GM19043 (cell line): Measurements from ENCODE around the gene GNAQ.
"Not testable (repeated sequence)": the region's sequence is repeated elsewhere in the genome, so short reads cannot be mapped to it uniquely, and the experiment has no call there.

Source experiments
- ATAC-seq: cut with Tn5 transposase; IDR thresholded peaks from one replicate; pipeline ENCODE4 v1.9.1; 2021; ENCODE audit warnings: low read depth; ENCODE audit not compliant: unreplicated experiment

The GNAQ gene

DNA sequence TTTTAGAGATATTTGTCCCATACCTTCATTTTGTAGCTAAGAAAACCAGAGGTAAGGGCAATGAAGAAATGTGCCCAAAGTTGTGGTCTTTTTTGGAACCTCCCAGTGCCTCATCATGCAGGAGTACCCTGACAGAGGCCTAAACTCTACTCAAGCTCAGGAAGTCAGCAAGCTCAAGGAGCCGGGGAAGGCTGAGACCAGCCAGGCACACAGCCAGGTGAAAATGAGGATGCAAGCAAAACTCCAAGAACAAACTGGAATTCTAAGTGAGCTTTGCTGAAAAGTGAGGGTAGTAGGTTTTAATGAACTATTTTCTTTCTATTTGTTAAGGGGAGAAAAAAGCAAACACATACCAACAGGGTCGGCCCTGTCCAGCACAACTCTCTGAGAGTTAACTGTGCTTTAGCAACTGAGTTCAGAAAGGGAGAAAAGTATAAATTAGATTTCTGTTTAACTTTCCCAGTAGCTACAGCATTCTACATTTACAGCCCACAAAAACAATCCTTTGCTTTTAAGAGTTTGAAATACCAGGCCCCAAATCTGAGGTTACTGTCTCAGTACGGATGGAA, 146.4 kb downstream of the GNAQ start:
- no peak for ATAC-seq

DNA sequence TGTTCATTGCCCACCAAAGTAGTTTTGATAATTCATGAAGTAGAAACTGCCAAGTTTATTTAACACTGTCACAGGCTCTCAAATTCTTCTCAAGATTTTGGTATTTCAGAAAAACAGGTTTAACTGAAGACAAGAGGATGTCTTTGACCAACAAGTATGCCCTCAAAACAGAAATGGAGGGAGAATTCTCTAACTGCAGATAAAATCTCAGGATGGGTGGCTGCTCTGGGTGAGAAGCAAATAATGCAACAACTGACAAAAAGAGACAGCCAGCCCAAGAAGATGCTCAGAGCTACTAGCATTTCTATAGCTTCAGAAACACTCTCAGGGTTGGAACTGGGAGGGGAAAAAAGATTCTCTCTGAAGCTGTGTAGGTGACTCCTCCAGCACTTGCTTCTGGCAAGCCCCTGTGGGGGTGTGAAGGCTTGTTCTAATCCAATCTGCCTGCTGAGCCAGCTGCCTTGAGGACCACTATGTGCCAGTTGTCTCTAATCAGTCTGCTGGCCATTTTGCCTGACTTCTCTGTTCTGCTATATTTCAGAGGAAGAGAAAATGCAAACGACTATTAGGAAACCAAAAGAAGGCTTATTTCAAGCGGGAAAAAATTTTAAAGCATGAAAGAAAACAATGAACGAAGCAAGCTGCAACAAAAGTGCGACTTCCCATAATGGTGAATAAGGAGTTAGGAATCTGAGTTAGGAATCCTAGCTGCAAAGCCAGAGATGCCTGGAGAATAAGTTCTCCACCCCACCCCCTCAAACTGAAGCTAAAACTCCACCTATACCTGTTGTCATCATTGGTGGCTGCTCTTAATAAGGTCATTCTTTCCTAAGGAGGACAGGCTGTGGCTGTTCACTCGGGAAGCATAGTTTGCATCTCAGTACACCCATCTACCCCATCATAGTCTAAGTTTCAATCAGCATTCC, 147.5 kb downstream of the GNAQ start:
- no peak for ATAC-seq

DNA sequence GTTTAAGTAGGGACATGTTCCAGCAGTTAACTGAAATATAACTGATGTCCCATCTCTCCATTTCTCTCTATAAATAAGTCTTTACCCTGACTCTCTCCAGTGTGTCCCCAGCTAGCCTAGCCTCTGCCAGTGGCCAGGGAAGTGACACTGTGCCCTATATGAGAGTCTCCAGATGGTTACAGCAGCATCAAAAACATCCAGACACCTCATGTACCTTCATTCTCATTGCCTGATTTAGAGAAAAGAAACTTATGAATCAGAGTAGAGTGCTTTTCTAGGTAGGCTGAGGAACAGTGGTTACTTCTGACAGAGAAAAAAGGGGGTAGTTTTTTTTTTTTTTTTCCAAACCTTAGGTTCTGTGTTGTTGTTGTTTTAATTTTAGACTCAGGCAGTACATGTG, 148.5 kb downstream of the GNAQ start:
- no peak for ATAC-seq

DNA sequence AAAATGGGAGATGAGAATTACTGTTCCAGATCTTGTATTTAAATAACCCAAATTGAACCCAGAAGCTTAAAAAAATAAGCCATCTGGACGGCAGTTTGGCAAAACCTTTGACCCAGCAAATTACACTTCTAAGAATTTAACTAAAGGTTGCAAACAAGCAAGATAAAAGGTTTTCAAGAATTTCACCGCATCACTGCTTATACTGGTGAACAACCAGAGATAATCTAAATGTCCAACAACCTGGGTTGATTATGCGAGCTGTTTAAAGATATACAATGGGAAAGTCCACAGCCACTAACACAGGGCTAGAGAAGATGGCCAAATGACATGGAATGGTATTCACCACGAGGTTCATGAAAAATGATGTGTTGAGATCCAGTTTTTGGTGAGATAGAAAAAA, 149.3 kb downstream of the GNAQ start:
- ATAC-seq = no peak

DNA sequence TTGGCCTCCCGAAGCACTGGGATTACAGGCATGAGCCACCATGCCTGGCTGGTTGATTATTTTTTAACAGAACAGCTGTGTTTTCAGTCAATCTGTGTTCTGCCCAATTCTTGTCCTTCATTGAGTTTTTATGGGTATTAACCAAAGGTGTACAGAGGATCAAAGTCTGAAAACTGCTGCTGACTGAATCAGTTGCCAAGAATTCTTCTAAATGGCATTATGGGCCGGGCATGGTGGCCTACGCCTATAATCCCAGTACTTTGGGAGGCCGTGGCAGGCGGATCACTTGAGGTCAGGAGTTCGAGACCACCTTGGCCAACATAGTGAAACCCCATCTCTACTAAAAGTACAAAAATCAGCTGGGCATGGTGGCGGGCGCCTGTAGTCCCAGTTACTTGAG, 150.0 kb downstream of the GNAQ start:
- ATAC-seq = not testable (repeated sequence)

DNA sequence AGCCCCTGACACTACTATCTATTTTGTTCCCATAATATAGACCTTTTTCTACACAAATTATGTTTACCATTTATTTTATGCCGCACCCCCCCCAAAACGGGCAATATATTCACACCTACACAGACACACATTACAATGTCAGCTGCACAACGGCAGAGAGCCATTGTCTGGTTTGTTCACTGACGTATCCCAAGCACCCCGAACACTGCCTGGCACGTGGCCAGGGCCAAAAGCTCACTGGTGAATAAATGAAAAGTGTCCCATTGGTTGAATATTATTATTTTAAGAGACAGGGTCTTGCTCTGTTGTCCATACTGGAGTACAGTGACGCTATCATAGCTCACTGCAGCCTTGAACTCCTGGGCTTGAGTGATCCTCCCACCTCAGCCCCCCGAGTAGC, 150.5 kb downstream of the GNAQ start:
- ATAC-seq = no peak

DNA sequence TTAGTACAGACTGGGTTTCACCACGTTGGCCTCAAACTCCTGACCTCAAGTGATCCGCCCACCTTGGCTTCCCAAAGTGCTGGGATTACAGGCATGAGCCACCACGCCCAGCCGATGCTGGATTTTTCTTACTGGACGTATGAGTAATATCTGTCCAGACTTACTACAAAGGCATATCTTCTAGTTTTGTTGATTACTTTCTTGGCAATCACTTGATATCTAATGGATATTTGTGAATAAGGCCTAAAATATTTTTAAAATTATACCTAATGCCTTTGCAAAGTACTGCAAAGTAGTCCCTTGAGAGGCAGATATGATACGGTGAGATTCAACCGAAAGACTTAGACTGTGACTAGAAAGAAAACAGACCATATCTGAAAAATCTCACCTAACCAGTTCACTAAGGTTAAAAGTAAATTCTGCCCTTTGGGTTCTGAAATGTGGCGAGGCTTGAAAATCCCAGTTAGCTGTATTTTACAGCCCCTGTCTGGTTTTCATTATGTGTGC, 152.1 kb downstream of the GNAQ start:
- no peak for ATAC-seq

DNA sequence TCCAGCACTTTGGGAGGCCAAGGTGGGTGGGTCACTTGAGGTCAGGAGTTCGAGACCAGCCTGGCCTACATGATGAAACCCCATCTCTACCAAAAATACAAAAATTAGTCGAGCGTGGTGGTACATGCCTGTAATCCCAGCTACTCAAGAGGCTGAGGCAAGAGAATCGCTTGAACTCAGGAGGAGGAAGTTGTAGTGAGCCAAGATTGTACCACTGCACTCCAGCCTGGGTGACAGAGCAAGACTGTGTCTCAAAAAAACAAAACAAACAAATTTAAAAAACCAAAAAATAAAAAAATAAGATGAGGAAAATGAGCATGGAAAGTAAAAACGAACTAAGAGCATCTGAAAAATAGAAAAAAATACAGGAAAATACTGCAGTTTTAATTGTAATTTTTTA, 152.8 kb downstream of the GNAQ start:
- not testable (repeated sequence) for ATAC-seq

DNA sequence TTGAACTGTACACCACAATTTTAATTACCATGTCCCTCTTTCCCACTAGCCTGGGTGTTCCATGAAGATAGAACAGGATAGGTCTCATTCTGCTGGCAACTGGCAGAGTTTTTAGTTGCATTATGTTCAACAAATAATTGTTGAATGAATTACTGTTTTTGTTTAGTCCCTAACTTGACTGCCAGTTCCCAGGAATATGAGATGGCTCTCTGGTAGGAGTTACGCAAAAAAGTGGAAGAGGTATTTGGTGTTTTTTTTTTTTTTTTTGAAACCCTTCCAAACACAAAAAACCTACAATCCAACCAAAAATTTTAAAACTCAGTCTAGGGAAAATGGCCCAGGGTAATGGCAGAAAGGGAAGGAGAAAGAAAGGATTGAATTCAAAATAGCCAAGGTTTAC, 153.6 kb downstream of the GNAQ start:
- no peak for ATAC-seq

DNA sequence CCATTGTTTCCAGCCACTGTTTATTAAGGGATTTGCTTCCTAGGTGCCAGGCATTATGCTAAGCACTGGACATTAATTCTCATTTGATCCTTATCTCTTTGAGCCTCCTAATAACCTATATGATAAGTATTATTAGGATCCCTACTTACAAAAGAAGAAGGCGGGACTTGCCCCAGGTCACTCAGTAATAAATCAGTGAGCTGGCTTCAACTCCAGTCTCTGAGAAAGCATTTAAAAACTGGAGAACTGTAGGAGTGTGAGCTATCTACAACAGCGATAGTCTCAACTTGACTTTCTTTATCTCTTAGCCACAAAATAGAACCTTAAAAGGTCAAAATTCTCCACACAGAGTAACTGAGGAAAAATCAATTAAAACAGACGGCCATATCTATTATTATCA, 155.0 kb downstream of the GNAQ start:
- no peak for ATAC-seq

DNA sequence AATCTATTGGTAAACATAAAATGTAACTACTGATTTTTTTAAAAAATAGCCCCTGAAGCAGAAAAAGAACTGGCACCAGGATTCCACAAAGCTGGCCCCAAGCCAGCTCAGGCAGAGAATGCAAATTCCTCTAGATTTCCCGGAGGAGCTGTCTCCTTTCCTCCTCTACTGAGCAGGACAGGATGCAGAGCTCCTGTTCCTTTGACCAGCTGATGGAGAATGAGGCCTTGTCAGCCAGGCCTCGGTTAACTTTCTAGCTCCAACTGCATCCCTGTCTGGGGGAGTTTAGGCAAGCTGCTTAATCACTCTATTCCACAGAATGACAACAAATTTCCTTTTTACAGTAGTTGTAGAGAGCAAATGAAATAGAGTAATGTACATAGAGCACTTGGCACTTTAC, 155.5 kb downstream of the GNAQ start:
- ATAC-seq = no peak

DNA sequence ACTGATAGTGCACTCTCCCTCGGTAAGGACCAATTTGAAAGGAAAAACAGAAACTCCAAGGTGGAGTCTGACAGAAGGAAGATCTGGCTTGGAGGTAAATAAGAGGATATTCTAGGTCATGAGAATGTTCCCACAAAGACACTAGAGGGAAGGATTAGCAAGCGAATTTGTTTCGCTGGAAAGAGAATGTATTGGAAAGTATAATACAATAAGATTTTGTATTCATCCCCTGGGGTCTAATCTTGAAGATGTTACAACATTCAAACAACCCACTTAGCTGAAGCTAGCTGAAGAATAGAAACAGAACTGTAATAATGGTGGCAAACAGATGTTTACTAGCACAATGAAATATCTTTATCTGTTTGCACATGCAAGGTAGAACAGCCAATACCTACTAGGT, 158.7 kb downstream of the GNAQ start:
- ATAC-seq = no peak

DNA sequence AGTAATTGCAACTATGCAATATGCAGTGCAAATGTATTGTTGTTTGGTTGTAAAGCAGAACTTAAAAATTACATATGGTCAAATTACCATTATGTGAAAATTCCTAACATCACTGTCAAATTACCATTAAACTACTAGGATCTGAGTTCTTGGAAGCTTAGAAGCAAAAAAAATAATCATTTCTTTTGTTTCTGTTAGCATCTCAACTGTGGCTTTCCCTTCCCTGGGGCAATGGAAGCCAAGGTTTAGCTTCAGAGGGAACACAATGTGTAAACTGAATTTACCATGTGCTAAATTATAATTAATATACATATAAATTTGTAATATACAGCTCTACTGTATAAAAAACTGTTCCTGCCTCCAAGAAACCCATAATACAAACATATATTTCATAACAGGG, 159.4 kb downstream of the GNAQ start:
- no peak for ATAC-seq

DNA sequence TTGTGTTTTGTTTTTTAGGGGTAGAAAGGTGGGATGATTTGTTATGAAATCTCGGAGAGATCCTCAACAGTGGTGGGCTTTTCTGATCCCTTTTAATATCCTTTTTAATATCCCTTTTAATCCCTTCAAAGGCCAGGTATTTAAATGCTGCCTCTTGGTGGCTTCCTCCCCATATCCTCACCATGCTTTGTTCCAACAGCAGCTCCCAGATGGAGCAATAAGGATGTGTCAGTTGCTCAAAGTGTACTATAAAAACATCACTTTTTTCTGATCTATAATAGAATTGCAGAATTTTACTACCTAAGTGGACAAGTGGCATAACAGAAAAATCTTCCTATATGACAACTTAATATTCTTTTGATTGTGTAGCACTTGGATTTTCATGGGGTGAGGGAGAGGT, 160.1 kb downstream of the GNAQ start:
- no peak for ATAC-seq

DNA sequence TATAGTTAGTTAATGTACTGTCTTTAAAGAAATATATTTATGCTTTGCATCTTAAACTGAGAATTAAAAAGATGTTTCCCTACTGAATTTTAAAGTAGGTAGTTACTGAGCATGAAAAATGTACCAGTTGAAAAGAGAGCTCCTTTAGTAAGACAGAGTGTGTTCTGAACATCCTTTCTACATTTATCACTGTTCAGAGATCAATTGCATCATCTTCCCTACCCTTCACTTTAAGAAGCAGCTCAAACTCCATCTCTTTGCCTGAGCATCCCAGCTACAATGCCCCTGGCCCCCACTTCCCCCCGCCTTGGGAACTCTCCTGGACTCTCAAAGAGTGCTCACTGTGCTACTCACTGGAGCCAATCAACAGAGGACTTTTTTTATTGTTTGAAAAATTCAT, 164.7 kb downstream of the GNAQ start:
- ATAC-seq = no peak

DNA sequence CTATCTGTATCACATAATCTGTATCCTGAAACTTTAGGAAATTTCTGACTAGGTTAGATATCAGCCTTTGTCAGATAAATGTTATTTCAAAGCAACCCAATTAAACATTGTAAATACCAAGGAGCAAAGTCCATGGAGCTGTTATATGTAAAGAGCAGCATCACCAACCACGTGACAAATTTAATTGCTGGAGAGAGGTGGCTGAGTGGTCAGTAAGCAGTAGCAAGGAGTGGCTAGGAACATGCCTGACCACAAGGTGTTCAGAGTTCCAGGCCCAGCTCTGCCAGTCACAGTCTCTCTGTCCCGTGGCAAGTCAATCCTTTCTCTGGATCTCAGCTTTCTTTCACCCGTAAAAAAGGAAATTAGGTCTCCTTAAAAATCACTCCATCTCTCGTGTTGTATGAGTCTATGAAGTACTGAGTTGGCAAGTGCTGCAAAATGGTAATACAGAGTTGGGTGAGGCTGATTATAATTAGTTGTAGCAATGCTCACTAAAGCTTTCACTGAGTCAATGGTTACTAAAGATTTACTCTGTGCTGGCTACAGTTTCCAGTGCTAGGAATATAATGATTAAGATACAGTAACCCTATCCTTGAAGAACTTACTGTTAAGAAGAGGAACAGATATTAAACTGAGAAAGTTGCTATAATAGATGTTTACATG, 166.1 kb downstream of the GNAQ start:
- no peak for ATAC-seq

DNA sequence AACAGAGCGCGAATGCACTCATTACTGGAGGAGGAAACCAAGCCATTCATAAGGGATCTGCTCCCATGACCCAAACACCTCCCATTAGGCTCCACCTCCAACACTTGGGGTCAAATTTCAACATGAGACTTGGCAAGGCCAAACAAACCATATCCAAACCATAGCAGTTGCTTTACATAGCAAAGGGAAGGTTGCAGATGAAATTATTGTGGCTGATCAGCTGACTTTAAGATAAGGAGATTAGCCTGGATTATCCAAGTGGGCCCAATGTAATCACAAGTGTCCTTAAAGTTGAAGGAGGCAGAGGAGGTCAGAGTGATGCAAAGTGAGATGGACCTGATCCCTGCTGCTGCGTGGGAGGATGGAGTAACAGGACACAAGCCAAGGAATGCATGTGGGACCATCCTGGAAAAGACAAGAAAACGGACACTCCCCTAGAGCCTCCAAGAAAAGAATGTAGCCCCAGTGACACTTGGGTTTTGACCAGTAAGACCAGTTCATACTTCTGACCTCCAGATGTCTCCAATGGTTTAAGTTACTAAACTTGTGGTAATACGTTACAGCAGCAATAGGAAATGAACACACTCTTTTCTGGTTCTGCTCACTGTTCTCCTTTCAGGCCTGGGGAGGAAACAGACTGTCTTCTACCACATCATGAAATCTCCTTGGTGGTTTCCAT, 167.3 kb downstream of the GNAQ start:
- ATAC-seq = no peak

DNA sequence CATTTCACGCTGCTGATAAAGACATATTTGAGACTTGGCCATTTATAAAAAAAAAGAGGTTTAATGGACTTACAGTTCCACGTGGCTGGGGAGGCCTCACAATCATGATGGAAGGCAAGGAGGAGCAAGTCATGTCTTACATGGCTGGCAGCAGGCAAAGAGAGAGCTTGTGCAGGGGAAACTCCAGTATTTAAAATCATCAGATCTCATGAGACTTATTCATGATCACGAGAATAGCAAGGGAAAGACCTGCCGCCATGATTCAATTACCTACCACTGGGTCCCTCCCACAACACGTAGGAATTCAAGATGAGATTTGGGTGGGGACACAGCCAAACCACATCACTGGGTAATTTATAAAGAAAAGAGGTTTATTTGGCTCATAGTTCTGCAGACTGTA, 168.0 kb downstream of the GNAQ start:
- not testable (repeated sequence) for ATAC-seq

DNA sequence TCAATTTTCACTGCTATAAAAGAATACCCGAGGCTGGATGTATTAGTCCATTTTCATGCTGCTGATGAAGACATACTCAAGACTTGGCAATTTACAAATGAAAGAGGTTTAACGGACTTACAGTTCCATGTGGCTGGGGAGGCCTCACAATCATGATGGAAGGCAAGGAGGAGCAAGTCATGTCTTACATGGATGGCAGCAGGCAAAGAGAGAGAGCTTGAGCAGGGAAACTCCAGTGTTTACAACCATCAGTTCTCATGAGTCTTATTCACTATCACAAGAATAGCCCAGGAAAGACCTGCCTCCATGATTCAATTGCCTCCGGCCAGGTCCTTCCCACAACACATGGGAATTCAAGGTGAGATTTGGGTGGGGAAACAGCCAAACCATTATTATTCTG, 170.7 kb downstream of the GNAQ start:
- ATAC-seq = not testable (repeated sequence)

DNA sequence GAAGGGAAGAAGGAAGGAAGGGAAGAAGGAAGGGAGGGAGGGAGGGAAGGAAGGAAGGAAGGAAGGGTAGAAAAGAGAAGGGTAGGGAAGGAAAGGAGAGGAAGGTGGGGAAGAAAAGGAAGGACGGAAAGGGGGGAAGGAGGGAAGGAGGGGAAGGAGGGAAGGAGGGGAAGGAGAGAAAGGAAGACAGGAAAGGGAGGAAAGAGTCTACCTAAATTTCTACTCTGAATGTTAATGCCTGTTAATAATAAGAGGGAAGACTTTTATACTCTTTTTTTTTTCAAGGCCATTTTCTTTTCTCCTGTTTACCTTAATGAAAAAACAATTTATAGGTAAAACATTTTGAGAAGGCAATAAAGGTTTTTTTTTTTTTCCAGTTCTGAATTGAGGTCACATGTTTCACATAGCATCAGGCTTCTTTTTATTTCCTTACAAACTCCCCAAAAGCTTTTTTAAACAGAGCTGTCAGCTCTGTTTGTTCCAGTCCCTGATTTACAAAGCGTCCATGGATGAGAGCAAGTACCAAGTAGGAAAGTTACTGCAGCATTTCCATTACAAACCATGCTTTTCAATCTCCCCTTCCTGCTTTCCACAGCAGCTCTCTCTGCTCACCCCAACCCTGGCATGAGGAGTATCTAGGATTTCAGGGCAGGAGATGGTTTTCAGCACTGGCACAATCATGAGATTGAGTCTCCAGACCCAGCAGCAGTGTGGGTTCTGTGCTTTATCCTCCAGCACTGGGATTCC, 173.9 kb downstream of the GNAQ start:
- no peak for ATAC-seq
